ENCODE measurements around the gene HOXB9. TPM values are rescaled to one million over a fixed set of nuclear protein-coding genes. Genes with fewer than 3 reads are reported as not detected.

The HOXB9 gene
- total and polyA plus RNA-seq, 9 of the 15 experiments (the other 6 are each of a cell fraction or from before 2014, with no cell fraction given) = 3.1 to 196 (median 77.6) TPM

DNA sequence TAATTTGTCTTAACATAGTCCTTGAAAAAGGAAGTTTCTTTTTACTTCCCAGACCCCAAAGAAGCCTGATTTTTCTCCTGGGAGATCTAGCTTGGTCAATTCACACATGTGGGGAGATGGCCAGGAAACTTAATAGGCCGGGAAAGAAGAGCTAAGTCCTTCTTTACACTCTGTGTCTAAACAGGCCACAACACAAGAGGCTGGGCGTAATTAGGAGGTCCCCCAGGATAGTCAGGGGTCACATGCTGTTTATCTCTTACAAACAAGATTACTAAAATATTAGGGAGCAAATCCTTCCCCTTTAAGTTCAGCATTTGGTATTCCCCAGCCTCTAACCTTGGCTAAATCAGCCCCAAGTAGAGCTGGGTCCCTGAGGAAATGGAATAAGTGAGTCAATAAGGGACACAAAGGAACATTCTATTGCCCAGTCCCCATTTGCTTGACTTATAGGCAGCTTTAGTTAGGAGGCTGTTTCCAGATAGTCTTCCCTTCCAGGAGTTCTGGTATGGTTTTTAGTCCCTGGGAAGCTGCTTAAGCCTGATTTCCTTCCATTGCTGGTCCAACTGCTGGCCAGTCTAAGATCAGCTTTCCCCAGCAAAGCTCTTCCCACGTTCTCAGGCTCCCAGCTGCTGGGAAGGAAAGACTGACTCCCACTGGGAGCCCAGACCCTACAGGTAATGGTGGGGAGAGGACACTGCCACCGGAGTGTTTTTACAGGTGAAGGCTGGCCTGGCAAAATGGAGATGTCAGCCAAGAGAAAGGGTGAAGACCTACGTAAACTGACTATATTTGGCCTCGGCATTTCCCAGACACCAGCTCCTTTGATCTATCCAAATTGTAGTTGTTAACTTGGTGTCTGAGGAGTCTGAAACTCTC is 14.1 kb upstream of the HOXB9 start:
- in situ Hi-C loops (cut with MboI) = no loop called here
- WGBS (ENCODE audit: insufficient coverage, low coverage, missing lambda C conversion rate) = 63% methylated on average over 6 of the region's 6 CpGs

More for the DNA sequence above, 14.1 kb upstream of the HOXB9 start:
- H3K4me1 ChIP-seq (replicated peaks in 1 of 2; ENCODE audit: control insufficient read depth in 2 of 2, insufficient read depth in 2 of 2, low read length in 2 of 2) = peaks cover 37 to 39% of the 10 kb centered on the region in 2 experiments
- peaks cover 4% of the 10 kb centered on the region for H3K9me1 ChIP-seq (ENCODE audit: control insufficient read depth, insufficient read depth, low read length)
- DNase-seq (ENCODE audit: extremely low read depth in 1 of 4, low spot score in 3 of 4) (no peak), ATAC-seq (no peak), FAIRE-seq (no peak)
- H3K4me3 ChIP-seq = no peak overlapping the region
- H2AFZ ChIP-seq (ENCODE audit: low read depth, low read length) = peak overlapping the region; percentile 51
- H3K36me3 ChIP-seq (ENCODE audit: control insufficient read depth, insufficient read depth, low read length) = peaks cover 5% of the 10 kb centered on the region; the same call in 1 of the 3 replicates
- ChIA-PET CTCF (ENCODE audit: low intra/inter-chr PET ratio) (no interaction called here), POLR2A (interaction anchor here (0.6 to 5.1 kb wide), 8 partner anchors 9 to 389 kb away, joined by 3 to 23 read pairs (median 4); partner anchors contain the start of gene HOXB9)
- peak overlapping the region; percentile 20 to 36; a peak in 1 of 4 replicates for H3K9ac ChIP-seq (ENCODE audit: insufficient read depth in 1 of 2, low read depth in 2 of 2, low read length in 2 of 2)
- H3K27ac ChIP-seq (ENCODE audit: extremely low read depth, low read depth, low read length) = no peak overlapping the region
- H3K9me3 ChIP-seq (replicated peaks; ENCODE audit: control insufficient read depth, insufficient read depth, low read depth, low read length) = no peaks in the 10 kb centered on the region
- H3K4me2 ChIP-seq (ENCODE audit: insufficient read depth, low read length) = no peak overlapping the region
- H3K79me2 ChIP-seq (ENCODE audit: control insufficient read depth, insufficient read depth, low read length) = peaks cover 34% of the 10 kb centered on the region
- intact Hi-C loops (cut with micrococcal nuclease) = no loop called here
- TF ChIP-seq CBX3 (IDR thresholded peaks at IDR 0.05; ENCODE audit: borderline replicate concordance in 1 of 2, low read length in 2 of 2) = no peak
- TF ChIP-seq, protein P1, sequence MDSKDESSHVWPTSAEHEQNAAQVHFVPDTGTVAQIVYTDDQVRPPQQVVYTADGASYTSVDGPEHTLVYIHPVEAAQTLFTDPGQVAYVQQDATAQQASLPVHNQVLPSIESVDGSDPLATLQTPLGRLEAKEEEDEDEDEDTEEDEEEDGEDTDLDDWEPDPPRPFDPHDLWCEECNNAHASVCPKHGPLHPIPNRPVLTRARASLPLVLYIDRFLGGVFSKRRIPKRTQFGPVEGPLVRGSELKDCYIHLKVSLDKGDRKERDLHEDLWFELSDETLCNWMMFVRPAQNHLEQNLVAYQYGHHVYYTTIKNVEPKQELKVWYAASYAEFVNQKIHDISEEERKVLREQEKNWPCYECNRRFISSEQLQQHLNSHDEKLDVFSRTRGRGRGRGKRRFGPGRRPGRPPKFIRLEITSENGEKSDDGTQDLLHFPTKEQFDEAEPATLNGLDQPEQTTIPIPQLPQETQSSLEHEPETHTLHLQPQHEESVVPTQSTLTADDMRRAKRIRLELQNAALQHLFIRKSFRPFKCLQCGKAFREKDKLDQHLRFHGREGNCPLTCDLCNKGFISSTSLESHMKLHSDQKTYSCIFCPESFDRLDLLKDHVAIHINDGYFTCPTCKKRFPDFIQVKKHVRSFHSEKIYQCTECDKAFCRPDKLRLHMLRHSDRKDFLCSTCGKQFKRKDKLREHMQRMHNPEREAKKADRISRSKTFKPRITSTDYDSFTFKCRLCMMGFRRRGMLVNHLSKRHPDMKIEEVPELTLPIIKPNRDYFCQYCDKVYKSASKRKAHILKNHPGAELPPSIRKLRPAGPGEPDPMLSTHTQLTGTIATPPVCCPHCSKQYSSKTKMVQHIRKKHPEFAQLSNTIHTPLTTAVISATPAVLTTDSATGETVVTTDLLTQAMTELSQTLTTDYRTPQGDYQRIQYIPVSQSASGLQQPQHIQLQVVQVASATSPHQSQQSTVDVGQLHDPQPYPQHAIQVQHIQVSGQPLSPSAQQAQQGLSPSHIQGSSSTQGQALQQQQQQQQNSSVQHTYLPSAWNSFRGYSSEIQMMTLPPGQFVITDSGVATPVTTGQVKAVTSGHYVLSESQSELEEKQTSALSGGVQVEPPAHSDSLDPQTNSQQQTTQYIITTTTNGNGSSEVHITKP (IDR thresholded peaks at IDR 0.05; ENCODE audit: partially characterized antibody) = peak; percentile 90
- no TSS peak for BruUV-seq (replicated peaks)
- no peaks in the 10 kb centered on the region for H4K20me1 ChIP-seq (replicated peaks; ENCODE audit: control insufficient read depth, insufficient read depth, low read length)
- no peaks in the 10 kb centered on the region for H3K27me3 ChIP-seq (ENCODE audit: control insufficient read depth in 2 of 2, insufficient read depth in 2 of 2, low read length in 2 of 2)

All from K562 (cell line).